DOHH2 (cell line): ENCODE data around the gene FA2H.

ENCODE experiments used
- H3F3A ChIP-seq: fragments of 200-600 bp; sonication (generic), shearing (Covaris generic); 2 replicates; pipeline ENCODE4 v1.6.0; 2016; ENCODE audit warnings: antibody characterized with exemption, mild to moderate bottlenecking; ENCODE audit not compliant: control insufficient read depth, insufficient read depth
- H3K27ac ChIP-seq: fragments of 200-600 bp; sonication (generic); 2 replicates; pipeline ENCODE4 v1.5.1; 2014; ENCODE audit warnings: low read depth, mild to moderate bottlenecking, low read length, moderate library complexity
- H3K27me3 ChIP-seq: fragments of 200-600 bp; sonication (generic); 2 replicates; pipeline ENCODE4 v1.6.1; 2014; ENCODE audit warnings: mild to moderate bottlenecking, low read length, mixed read lengths; ENCODE audit not compliant: control insufficient read depth
- H3K36me3 ChIP-seq: fragments of 200-600 bp; sonication (generic); 2 replicates; pipeline ENCODE4 v1.6.1; 2014; ENCODE audit warnings: mild to moderate bottlenecking, low read length, moderate library complexity, mixed read lengths; ENCODE audit not compliant: control insufficient read depth
- H3K4me1 ChIP-seq: fragments of 200-600 bp; sonication (generic); 2 replicates; pipeline ENCODE4 v1.6.1; 2014; ENCODE audit warnings: mild to moderate bottlenecking, low read length, mixed read lengths; ENCODE audit not compliant: control insufficient read depth
- H3K4me2 ChIP-seq: fragments of 200-600 bp; sonication (generic); 2 replicates; pipeline ENCODE4 v1.6.0; 2014; ENCODE audit warnings: mild to moderate bottlenecking, low read length, moderate library complexity
- H3K4me3 ChIP-seq: fragments of 200-600 bp; sonication (generic); 2 replicates; pipeline ENCODE4 v1.5.1; 2014; ENCODE audit warnings: mild to moderate bottlenecking, low read length, mixed read lengths
- H3K79me2 ChIP-seq: fragments of 200-600 bp; sonication (generic); 2 replicates; pipeline ENCODE4 v1.6.1; 2014; ENCODE audit warnings: mild to moderate bottlenecking, low read length, mixed read lengths; ENCODE audit not compliant: control insufficient read depth
- H3K9me2 ChIP-seq: fragments of 200-600 bp; sonication (generic); replicated peaks from 2 replicates; pipeline ENCODE4 v1.6.1; 2014; ENCODE audit warnings: mild to moderate bottlenecking, low read length, mixed read lengths; ENCODE audit not compliant: control insufficient read depth
- H3K9me3 ChIP-seq: fragments of 200-600 bp; sonication (generic); 2 replicates; pipeline ENCODE4 v1.6.1; 2014; ENCODE audit warnings: antibody characterized with exemption, low read length, mixed read lengths; ENCODE audit not compliant: control insufficient read depth, insufficient read depth
- H4K20me1 ChIP-seq: fragments of 200-600 bp; sonication (generic); 2 replicates; pipeline ENCODE4 v1.6.0; 2014; ENCODE audit warnings: low read depth, mild to moderate bottlenecking, antibody characterized with exemption, low read length, moderate library complexity; ENCODE audit not compliant: control insufficient read depth, insufficient read depth
- EZH2phosphoT487 ChIP-seq: fragments of 200-600 bp; sonication (generic); IDR thresholded peaks from 2 replicates; pipeline ENCODE4 v1.6.1; 2017; ENCODE audit warnings: borderline replicate concordance, mild to moderate bottlenecking, antibody characterized with exemption, low read length, moderate library complexity, mixed read lengths
- TF ChIP-seq, protein P1 (sequence below): fragments of 200-600 bp; sonication (generic); IDR thresholded peaks from one replicate; pipeline ENCODE4 v1.5.1; 2014; ENCODE audit warnings: antibody characterized with exemption, mild to moderate bottlenecking, low read depth, low read length; ENCODE audit not compliant: poor library complexity, severe bottlenecking

FA2H gene

DNA sequence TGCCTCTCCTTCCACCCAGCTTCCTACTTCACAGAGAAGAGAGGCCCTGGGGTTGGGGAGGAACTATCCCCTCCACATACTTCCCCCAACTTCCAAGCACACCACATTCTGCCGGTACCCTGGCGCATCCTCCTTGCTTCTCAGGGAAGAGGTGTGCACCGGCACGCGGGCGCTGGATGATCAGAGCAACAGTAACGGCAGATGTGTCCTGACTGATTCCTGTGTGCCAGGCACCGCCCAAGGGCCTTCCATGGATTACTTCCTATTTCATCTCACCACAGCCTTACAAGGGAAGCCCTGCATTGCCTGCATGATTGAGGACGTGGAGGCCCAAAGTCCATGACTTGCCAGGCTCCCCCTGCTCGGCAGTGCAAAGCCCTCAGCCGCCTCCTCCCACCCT lies 52.9 kb downstream of the FA2H start:
- Histone ChIP-seq H3F3A (no peaks in the 10 kb centered on the region), H3K79me2 (no peaks in the 10 kb centered on the region), H3K27ac (no peak overlapping the region), H3K36me3 (no peaks in the 10 kb centered on the region), H4K20me1 (no peaks in the 10 kb centered on the region), H3K27me3 (no peaks in the 10 kb centered on the region), H3K4me1 (peaks cover 2% of the 10 kb centered on the region; the same call in 1 of the 2 replicates), H3K4me2 (no peak overlapping the region), H3K4me3 (no peak overlapping the region), H3K9me2 (no peaks in the 10 kb centered on the region), H3K9me3 (peaks cover 3% of the 10 kb centered on the region; the same call in 1 of the 2 replicates)
- no peak for TF ChIP-seq EZH2phosphoT487
- TF ChIP-seq, protein P1, sequence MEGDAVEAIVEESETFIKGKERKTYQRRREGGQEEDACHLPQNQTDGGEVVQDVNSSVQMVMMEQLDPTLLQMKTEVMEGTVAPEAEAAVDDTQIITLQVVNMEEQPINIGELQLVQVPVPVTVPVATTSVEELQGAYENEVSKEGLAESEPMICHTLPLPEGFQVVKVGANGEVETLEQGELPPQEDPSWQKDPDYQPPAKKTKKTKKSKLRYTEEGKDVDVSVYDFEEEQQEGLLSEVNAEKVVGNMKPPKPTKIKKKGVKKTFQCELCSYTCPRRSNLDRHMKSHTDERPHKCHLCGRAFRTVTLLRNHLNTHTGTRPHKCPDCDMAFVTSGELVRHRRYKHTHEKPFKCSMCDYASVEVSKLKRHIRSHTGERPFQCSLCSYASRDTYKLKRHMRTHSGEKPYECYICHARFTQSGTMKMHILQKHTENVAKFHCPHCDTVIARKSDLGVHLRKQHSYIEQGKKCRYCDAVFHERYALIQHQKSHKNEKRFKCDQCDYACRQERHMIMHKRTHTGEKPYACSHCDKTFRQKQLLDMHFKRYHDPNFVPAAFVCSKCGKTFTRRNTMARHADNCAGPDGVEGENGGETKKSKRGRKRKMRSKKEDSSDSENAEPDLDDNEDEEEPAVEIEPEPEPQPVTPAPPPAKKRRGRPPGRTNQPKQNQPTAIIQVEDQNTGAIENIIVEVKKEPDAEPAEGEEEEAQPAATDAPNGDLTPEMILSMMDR: no peak

DNA sequence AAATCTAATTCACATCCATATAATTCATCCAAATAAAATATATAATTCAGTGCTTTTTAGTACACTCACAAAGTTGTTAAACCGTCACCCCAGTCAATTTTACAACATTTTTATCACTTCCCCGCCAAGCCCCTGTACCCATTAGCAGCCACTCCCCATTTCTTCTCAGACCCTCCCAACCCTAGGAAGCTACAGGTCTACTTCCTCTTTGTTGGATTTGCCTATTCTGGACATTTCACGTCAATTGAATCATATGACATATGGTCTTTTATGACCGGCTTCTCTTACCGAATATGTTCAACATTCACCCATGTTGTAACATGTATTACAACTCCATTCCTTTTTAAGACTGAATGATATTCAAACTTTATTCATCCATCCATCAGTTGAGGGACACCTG lies 54.0 kb downstream of the FA2H start:
- Histone ChIP-seq H3K4me3 (no peak overlapping the region), H3K4me1 (peaks cover 2% of the 10 kb centered on the region; the same call in 1 of the 2 replicates), H3K4me2 (no peak overlapping the region), H3K27me3 (no peaks in the 10 kb centered on the region), H3K79me2 (no peaks in the 10 kb centered on the region), H3K9me2 (no peaks in the 10 kb centered on the region), H3K27ac (no peak overlapping the region), H3F3A (no peaks in the 10 kb centered on the region), H3K9me3 (no peaks in the 10 kb centered on the region), H4K20me1 (no peaks in the 10 kb centered on the region), H3K36me3 (no peaks in the 10 kb centered on the region)
- TF ChIP-seq, protein P1: no peak
- TF ChIP-seq EZH2phosphoT487: no peak

DNA sequence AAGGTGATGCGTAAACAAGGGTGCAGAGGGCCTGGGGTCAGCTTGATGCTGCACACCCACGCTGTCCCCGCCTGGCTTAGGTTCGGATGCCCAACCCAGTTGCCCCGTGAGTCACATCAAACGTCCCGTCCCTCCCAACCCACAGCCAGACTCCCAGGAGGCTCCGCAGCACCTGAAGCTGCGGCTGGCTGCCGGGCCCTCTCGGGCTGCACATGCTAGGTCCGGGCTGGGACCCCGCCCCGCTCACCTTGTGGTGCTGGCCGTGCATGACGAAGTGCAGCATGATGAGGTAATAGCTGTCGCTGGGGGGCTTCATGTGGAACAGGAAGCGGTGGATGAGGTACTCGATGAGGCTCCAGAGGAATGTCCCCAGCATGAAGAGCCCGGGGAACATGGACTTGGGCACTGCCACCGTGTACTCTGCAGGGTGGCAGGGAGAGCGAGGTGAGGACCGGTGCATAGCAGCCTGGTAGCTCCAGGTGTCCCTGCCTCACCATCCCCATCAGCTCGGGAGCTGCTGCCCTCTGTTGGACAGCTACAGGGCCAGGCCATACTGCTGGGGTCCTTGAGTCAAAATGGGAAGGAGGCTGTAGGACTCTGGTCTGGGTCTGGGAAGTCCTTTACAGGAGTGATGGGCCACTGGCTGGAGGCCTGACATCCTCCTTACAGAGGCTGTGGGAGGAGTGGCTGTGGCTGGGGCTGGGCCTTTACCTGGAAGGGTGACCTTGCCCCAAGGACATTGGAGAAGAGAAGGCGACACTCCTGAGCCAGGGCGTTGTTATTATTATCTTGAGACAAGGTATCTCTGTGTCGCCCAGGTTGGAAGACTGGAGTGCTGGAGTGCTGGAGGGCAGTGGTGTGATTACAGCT lies 55.6 kb downstream of the FA2H start:
- Histone ChIP-seq H3K27me3 (no peaks in the 10 kb centered on the region), H3K36me3 (no peaks in the 10 kb centered on the region), H3K4me2 (no peak overlapping the region), H3F3A (no peaks in the 10 kb centered on the region), H3K9me2 (no peaks in the 10 kb centered on the region), H3K27ac (no peak overlapping the region), H3K4me3 (no peak overlapping the region), H3K4me1 (peaks cover 2% of the 10 kb centered on the region; the same call in 1 of the 2 replicates), H3K9me3 (no peaks in the 10 kb centered on the region), H4K20me1 (no peaks in the 10 kb centered on the region), H3K79me2 (no peaks in the 10 kb centered on the region)
- TF ChIP-seq, protein P1: peak; percentile 24
- TF ChIP-seq EZH2phosphoT487: no peak
